Measurements from ENCODE around the gene BGN.

The BGN gene

GRCh38 chrX:153546386-153546785 is 51.6 kb downstream of the BGN start:
- TF ChIP-seq EP300 (IDR thresholded peaks at IDR 0.05; ENCODE audit: borderline replicate concordance), result no peak

- no peak for TF ChIP-seq REST (IDR thresholded peaks at IDR 0.05; ENCODE audit: low read depth)
- no peak for TF ChIP-seq MAX (IDR thresholded peaks at IDR 0.05)
- no peak for TF ChIP-seq TAF1 (IDR thresholded peaks at IDR 0.05; ENCODE audit: low read depth)
- TF ChIP-seq YY1 (IDR thresholded peaks at IDR 0.05; ENCODE audit: low read depth), result no peak
- no peak for TF ChIP-seq CEBPB (IDR thresholded peaks at IDR 0.05)
- TF ChIP-seq USF1 (IDR thresholded peaks at IDR 0.05), result no peak
- no peak for TF ChIP-seq NFIC (IDR thresholded peaks at IDR 0.05)
- no peak for TF ChIP-seq EP300 (IDR thresholded peaks at IDR 0.05; ENCODE audit: borderline replicate concordance)
- no peak for TF ChIP-seq TCF12 (IDR thresholded peaks at IDR 0.05; ENCODE audit: low read depth)
- no peak for TF ChIP-seq FOXM1 (IDR thresholded peaks at IDR 0.05; ENCODE audit: borderline replicate concordance, low read depth)
Observed at GRCh38 chrX:153547195-153547594, 52.4 kb downstream of the BGN start.

- TF ChIP-seq FOXM1 (IDR thresholded peaks at IDR 0.05; ENCODE audit: borderline replicate concordance, low read depth) (no peak), TAF1 (IDR thresholded peaks at IDR 0.05; ENCODE audit: low read depth) (no peak), REST (IDR thresholded peaks at IDR 0.05; ENCODE audit: low read depth) (no peak), MAX (IDR thresholded peaks at IDR 0.05) (no peak), CEBPB (IDR thresholded peaks at IDR 0.05) (no peak), RAD21 (IDR thresholded peaks at IDR 0.05; ENCODE audit: low read depth) (no peak), YY1 (IDR thresholded peaks at IDR 0.05; ENCODE audit: low read depth) (no peak), CREB1 (IDR thresholded peaks at IDR 0.05; ENCODE audit: low read depth) (no peak), USF1 (IDR thresholded peaks at IDR 0.05) (no peak), EP300 (IDR thresholded peaks at IDR 0.05; ENCODE audit: borderline replicate concordance) (no peak), TEAD4 (IDR thresholded peaks at IDR 0.05) (no peak), ZBTB7A (IDR thresholded peaks at IDR 0.05; ENCODE audit: low read depth) (no peak), TCF12 (IDR thresholded peaks at IDR 0.05; ENCODE audit: low read depth) (no peak), NFIC (IDR thresholded peaks at IDR 0.05) (no peak), EGR1 (IDR thresholded peaks at IDR 0.05) (no peak)
Observed at GRCh38 chrX:153549231-153549630, 54.5 kb downstream of the BGN start.

- no peak for TF ChIP-seq RAD21 (IDR thresholded peaks at IDR 0.05; ENCODE audit: low read depth)
- TF ChIP-seq USF1 (IDR thresholded peaks at IDR 0.05), result no peak
- no peak for TF ChIP-seq ZBTB7A (IDR thresholded peaks at IDR 0.05; ENCODE audit: low read depth)
- no peak for TF ChIP-seq NFIC (IDR thresholded peaks at IDR 0.05)
- TF ChIP-seq CEBPB (IDR thresholded peaks at IDR 0.05), result no peak
- TF ChIP-seq EGR1 (IDR thresholded peaks at IDR 0.05), result no peak
- TF ChIP-seq YY1 (IDR thresholded peaks at IDR 0.05; ENCODE audit: low read depth), result no peak
- no peak for TF ChIP-seq REST (IDR thresholded peaks at IDR 0.05; ENCODE audit: low read depth)
- no peak for TF ChIP-seq TCF12 (IDR thresholded peaks at IDR 0.05; ENCODE audit: low read depth)
- no peak for TF ChIP-seq MAX (IDR thresholded peaks at IDR 0.05)
- TF ChIP-seq EP300 (IDR thresholded peaks at IDR 0.05; ENCODE audit: borderline replicate concordance), result no peak
- TF ChIP-seq FOXM1 (IDR thresholded peaks at IDR 0.05; ENCODE audit: borderline replicate concordance, low read depth), result no peak
- TF ChIP-seq TAF1 (IDR thresholded peaks at IDR 0.05; ENCODE audit: low read depth), result no peak
Observed at GRCh38 chrX:153549807-153550206, 55.0 kb downstream of the BGN start.

Data from Ishikawa (cell line).